ENCODE results near the gene PAX2.

GRCh38 chr10:100867261-100867963 lies 122.0 kb downstream of the PAX2 start:
- TF ChIP-seq RAD21 (IDR thresholded peaks at IDR 0.05) (no peak), FOXA2 (IDR thresholded peaks at IDR 0.05) (no peak), CTCF (IDR thresholded peaks at IDR 0.05; ENCODE audit: low read depth, low read length, missing input control) (no peak)

All from liver (tissue), 3 donors.